GM19238 (cell line): Measurements from ENCODE around the gene DGCR6.
"Not testable (repeated sequence)": the region's sequence is repeated elsewhere in the genome, so short reads cannot be mapped to it uniquely, and the experiment has no call there.

Source experiments
- DNase-seq: peaks from one replicate; pipeline ENCODE4 v3.0.0; 2011; ENCODE audit warnings: low spot score; ENCODE audit not compliant: insufficient read length

Gene DGCR6

GRCh38 chr22:18960166-18960820 lies 54.2 kb downstream of the DGCR6 start:
- not testable (repeated sequence) for DNase-seq

GRCh38 chr22:18961201-18961600 lies 55.1 kb downstream of the DGCR6 start:
- DNase-seq: not testable (repeated sequence)
